K562 (cell line): Measurements from ENCODE around the gene AIRE. TPM values are rescaled to one million over a fixed set of nuclear protein-coding genes. Genes with fewer than 3 reads are reported as not detected.

ENCODE experiments used
- ATF1 ChIP-seq, 2 experiments: fragments of 450-650 bp in 1 of 2; IDR thresholded peaks; 2 replicates each; pipeline ENCODE4 v1.6.1; 2016; ENCODE audit warnings: missing compliant biosample characterization in 1 of 2, missing genetic modification characterization in 1 of 2
- CEBPB ChIP-seq: fragments of 450-650 bp; IDR thresholded peaks from 2 replicates; pipeline ENCODE4 v1.6.1; 2016; ENCODE audit warnings: missing genetic modification characterization, missing compliant biosample characterization
- CXXC5 ChIP-seq: fragments of 250-450 bp; sonication (Bioruptor Pico); IDR thresholded peaks from 2 replicates; pipeline ENCODE4 v1.8.0; 2022; ENCODE audit warnings: inconsistent platforms, mild to moderate bottlenecking, moderate library complexity
- FOS ChIP-seq: IDR thresholded peaks from 3 replicates; pipeline ENCODE4 v1.6.1; 2011; ENCODE audit not compliant: insufficient read length; ENCODE audit errors: extremely low read depth
- FOXK1 ChIP-seq: sonication (generic); formaldehyde crosslinking; IDR thresholded peaks from 2 replicates; pipeline ENCODE4 v1.8.0; 2022; ENCODE audit warnings: missing genetic modification reagents, mild to moderate bottlenecking, borderline replicate concordance
- HDAC8 ChIP-seq: fragments of 450-650 bp; IDR thresholded peaks from 2 replicates; pipeline ENCODE4 v1.6.1; 2016; ENCODE audit warnings: mild to moderate bottlenecking, missing genetic modification characterization, moderate library complexity, missing compliant biosample characterization
- JUN ChIP-seq, 2 experiments: sonication (generic) in 1 of 2; formaldehyde crosslinking in 1 of 2; IDR thresholded peaks; 2 replicates each; pipeline versions ENCODE4 v1.6.1 to v1.8.0; 2012 to 2022; ENCODE audit warnings: borderline replicate concordance in 2 of 2, mild to moderate bottlenecking in 2 of 2, improper control_type of control experiment in 1 of 2, low read depth in 1 of 2, low read length in 1 of 2, missing genetic modification reagents in 1 of 2
- L3MBTL2 ChIP-seq: fragments of 450-650 bp; IDR thresholded peaks from 2 replicates; pipeline ENCODE4 v1.6.1; 2016; ENCODE audit warnings: mild to moderate bottlenecking, moderate library complexity
- MAZ ChIP-seq, 2 experiments: fragments of 450-650 bp in 1 of 2; sonication (generic) in 1 of 2; formaldehyde crosslinking; IDR thresholded peaks in 1 of 2; conservative IDR thresholded peaks in 1 of 2; 2 replicates each; pipeline versions ENCODE4 v1.4.0 to v1.5.0; 2020; ENCODE audit warnings: mild to moderate bottlenecking in 1 of 2, missing genetic modification reagents in 1 of 2
- NEUROD1 ChIP-seq: fragments of 150-350 bp; IDR thresholded peaks from 2 replicates; pipeline ENCODE4 v1.6.1; 2014; ENCODE audit warnings: borderline replicate concordance, low read length, low read depth; ENCODE audit not compliant: partially characterized antibody
- NFATC3 ChIP-seq: fragments of 450-650 bp; IDR thresholded peaks from 2 replicates; pipeline ENCODE4 v1.6.1; 2017; ENCODE audit warnings: mild to moderate bottlenecking
- NFIX ChIP-seq: fragments of 250-450 bp; sonication (Bioruptor Pico); IDR thresholded peaks from 2 replicates; pipeline ENCODE4 v1.4.0; 2020; ENCODE audit warnings: low read depth, mild to moderate bottlenecking, moderate library complexity
- NR4A1 ChIP-seq, 2 experiments: fragments of 250-450 bp in 1 of 2; fragments of 450-650 bp in 1 of 2; sonication (Bioruptor Pico) in 1 of 2; IDR thresholded peaks; 2 replicates each; pipeline versions ENCODE4 v1.4.0 to v1.6.1; 2016 to 2020; ENCODE audit warnings: mild to moderate bottlenecking in 2 of 2, missing compliant biosample characterization in 1 of 2, missing genetic modification characterization in 1 of 2, moderate library complexity in 1 of 2
- PCBP1 ChIP-seq: fragments of 200-400 bp; formaldehyde crosslinking; IDR thresholded peaks from 2 replicates; pipeline ENCODE4 v1.6.1; 2018; ENCODE audit warnings: mild to moderate bottlenecking, low read depth, low read length; ENCODE audit not compliant: poor library complexity, severe bottlenecking
- PHF8 ChIP-seq: fragments of 200-600 bp; sonication (generic); IDR thresholded peaks from 2 replicates; pipeline ENCODE4 v1.6.1; 2012; ENCODE audit warnings: mixed run types, mild to moderate bottlenecking, inconsistent platforms, low read length, moderate library complexity, borderline replicate concordance
- RNF2 ChIP-seq: sonication (generic); IDR thresholded peaks from 2 replicates; pipeline ENCODE4 v1.6.1; 2016
- SIN3B ChIP-seq: fragments of 450-650 bp; IDR thresholded peaks from 2 replicates; pipeline ENCODE4 v1.6.1; 2017; ENCODE audit warnings: low read depth, mild to moderate bottlenecking, moderate library complexity
- SPI1 ChIP-seq: IDR thresholded peaks from 2 replicates; pipeline ENCODE4 v1.6.1; 2011; ENCODE audit warnings: low read depth, low read length, control low read depth, borderline replicate concordance
- SRSF1 ChIP-seq: fragments of 200-400 bp; formaldehyde crosslinking; IDR thresholded peaks from 2 replicates; pipeline ENCODE4 v1.6.1; 2017; ENCODE audit warnings: mild to moderate bottlenecking, low read depth, low read length, moderate library complexity
- U2AF2 ChIP-seq: fragments of 200-400 bp; formaldehyde crosslinking; optimal IDR thresholded peaks from 2 replicates; pipeline ENCODE3; 2017; ENCODE audit warnings: low read depth, mild to moderate bottlenecking, low read length
- ZBTB33 ChIP-seq: sonication (generic); formaldehyde crosslinking; IDR thresholded peaks from 2 replicates; pipeline ENCODE4 v1.8.1; 2023; ENCODE audit warnings: mild to moderate bottlenecking, missing genetic modification reagents
- ZNF121 ChIP-seq: sonication (generic); formaldehyde crosslinking; conservative IDR thresholded peaks from 2 replicates; pipeline ENCODE4 v1.8.0; 2022; ENCODE audit warnings: missing genetic modification reagents
- ZNF444 ChIP-seq: fragments of 250-450 bp; sonication (Bioruptor Pico); IDR thresholded peaks from 2 replicates; pipeline ENCODE4 v1.4.0; 2020; ENCODE audit warnings: mild to moderate bottlenecking, moderate library complexity
- ZNF764 ChIP-seq: fragments of 250-450 bp; sonication (Bioruptor Pico); IDR thresholded peaks from 2 replicates; pipeline ENCODE4 v1.4.0; 2020; ENCODE audit warnings: low read depth, mild to moderate bottlenecking, moderate library complexity
- polyA plus RNA-seq, 8 experiments: library from polyadenylated mRNA; depleted of rRNA in 4 of 8; stranded (reverse) in 5 of 8; unstranded in 3 of 8; fragments of >200 nt; fragmentation: Nextera tagmentation in 2 of 8; fragmentation: Illumina TruSeq in 1 of 8; extraction: Ambion mirVana in 2 of 8; extraction: Trizol in 1 of 8; gene quantifications; 2 replicates each; pipeline versions ENCODE4 v1.2.1 to v1.2.3, GENCODE V29; 2011 to 2014; ENCODE audit warnings: inconsistent platforms in 1 of 8, missing spikeins in 1 of 8
- total RNA-seq, 7 experiments: library from RNA; depleted of rRNA in 6 of 7; stranded (reverse); fragments of >200 nt in 6 of 7; fragmentation: Illumina TruSeq in 2 of 7; extraction: Trizol in 2 of 7; gene quantifications; 2 replicates each; pipeline versions ENCODE4 v1.2.1 to v1.2.3, GENCODE V29; 2011 to 2021; ENCODE audit warnings: low replicate concordance in 1 of 7

The AIRE gene
- total and polyA plus RNA-seq, 9 of the 15 experiments (the other 6 are each of a cell fraction or from before 2014, with no cell fraction given) = 0.01 TPM; not detected in 8

- TF ChIP-seq JUN (IDR thresholded peaks at IDR 0.05; ENCODE audit: borderline replicate concordance, low read depth, low read length) = no peak
- TF ChIP-seq JUN (CRISPR knock-in tag; IDR thresholded peaks at IDR 0.05; ENCODE audit: borderline replicate concordance) = 0 out of 2 replicates have a peak, but pooled peaks have one; percentile 52
- TF ChIP-seq ZNF764 (CRISPR knock-in tag) = no peak
- 0 out of 2 replicates have a peak, but pooled peaks have one; percentile 28 for TF ChIP-seq SRSF1
- TF ChIP-seq NFIX (CRISPR knock-in tag) = no peak
- no peak for TF ChIP-seq FOS
- 0 out of 2 replicates have a peak, but pooled peaks have one; percentile 16 for TF ChIP-seq SPI1
- peak; percentile 12; the same call in 1 of the 2 replicates for TF ChIP-seq SIN3B
- peak; percentile 17; the same call in 1 of the 2 replicates for TF ChIP-seq ZBTB33 (CRISPR knock-in tag)
- TF ChIP-seq NFATC3 = no peak
- peak; percentile 64 for TF ChIP-seq PCBP1
- no peak for TF ChIP-seq NR4A1 (CRISPR knock-in tag; IDR thresholded peaks at IDR 0.05)
- 0 out of 2 replicates have a peak, but pooled peaks have one; percentile 43 for TF ChIP-seq NR4A1 (tag; IDR thresholded peaks at IDR 0.05)
- peak; percentile 4; the same call in 1 of the 2 replicates for TF ChIP-seq ZNF121 (CRISPR knock-in tag)
- TF ChIP-seq ATF1 (CRISPR knock-in tag; IDR thresholded peaks at IDR 0.05) = no peak
- TF ChIP-seq ATF1 (tag; IDR thresholded peaks at IDR 0.05) = peak; percentile 47; the same call in 1 of the 2 replicates
- no peak for TF ChIP-seq NEUROD1
- peak; percentile 45; the same call in 1 of the 2 replicates for TF ChIP-seq RNF2
- TF ChIP-seq HDAC8 (tag) = no peak
- TF ChIP-seq U2AF2 = no peak
- TF ChIP-seq ZNF444 = peak; percentile 83
- TF ChIP-seq PHF8 = peak; percentile 73; the same call in 1 of the 2 replicates
- peak; percentile 92 for TF ChIP-seq L3MBTL2
- peak; percentile 69 to 91 for TF ChIP-seq MAZ (CRISPR knock-in tag; conservative IDR thresholded peaks at IDR 0.05 in 1 of 2, IDR thresholded peaks at IDR 0.05 in 1 of 2)
- peak; percentile 76 for TF ChIP-seq CXXC5 (CRISPR knock-in tag)
- TF ChIP-seq FOXK1 (CRISPR knock-in tag) = 0 out of 2 replicates have a peak, but pooled peaks have one; percentile 42
- TF ChIP-seq CEBPB (tag) = no peak
Observed at GRCh38 chr21:44299458-44300261, 14.0 kb downstream of the AIRE start, which contains the start of gene PFKL (continued).
